ENCODE results near the gene PPP3CA. TPM values are rescaled to one million over a fixed set of nuclear protein-coding genes. Genes with fewer than 3 reads are reported as not detected.

PPP3CA gene
- total RNA-seq, 4 donors from 2014 or later: 41.1 to 69.5 (median 53.6) TPM

GRCh38 chr4:101200561-101200960 is 146.8 kb downstream of the PPP3CA start:
- no peak for TF ChIP-seq CTCF (IDR thresholded peaks at IDR 0.05; ENCODE audit: low read depth)

- TF ChIP-seq CTCF (IDR thresholded peaks at IDR 0.05; ENCODE audit: low read depth): no peak
Measured at GRCh38 chr4:101199507-101200285, 147.6 kb downstream of the PPP3CA start.

GRCh38 chr4:101198682-101199339 is 148.5 kb downstream of the PPP3CA start:
- no peak for TF ChIP-seq CTCF (IDR thresholded peaks at IDR 0.05; ENCODE audit: low read depth)

GRCh38 chr4:101197350-101197749 is 150.0 kb downstream of the PPP3CA start:
- TF ChIP-seq CTCF (IDR thresholded peaks at IDR 0.05; ENCODE audit: low read depth): no peak

GRCh38 chr4:101192244-101192643 is 155.1 kb downstream of the PPP3CA start:
- no peak for TF ChIP-seq CTCF (IDR thresholded peaks at IDR 0.05; ENCODE audit: low read depth)

- TF ChIP-seq CTCF (IDR thresholded peaks at IDR 0.05; ENCODE audit: low read depth): no peak
Measured at GRCh38 chr4:101191302-101192098, 155.8 kb downstream of the PPP3CA start.

GRCh38 chr4:101190751-101191150 is 156.6 kb downstream of the PPP3CA start:
- no peak for TF ChIP-seq CTCF (IDR thresholded peaks at IDR 0.05; ENCODE audit: low read depth)
